Lung (tissue), 12 donors: ENCODE measurements around the gene CIP2A. TPM values are rescaled to one million over a fixed set of nuclear protein-coding genes. Genes with fewer than 3 reads are reported as not detected.

Experiments
- ATAC-seq: fragments of 200-7000 bp; cut with Tn5 transposase; one replicate; pipeline ENCODE4 v1.9.1; 2020; ENCODE audit warnings: moderate number of reproducible peaks; ENCODE audit not compliant: insufficient read depth, low FRiP score
- DNase-seq, 3 donors: peaks; one replicate each; pipeline ENCODE4 v3.0.0-alpha.2; 2013 to 2017
- H3K27ac ChIP-seq, 2 donors: one replicate each; pipeline ENCODE4 v1.5.1; 2013; ENCODE audit warnings: mild to moderate bottlenecking in 2 of 2, moderate library complexity in 2 of 2, control low read depth in 1 of 2, inconsistent platforms in 1 of 2, low read depth in 1 of 2, low read length in 1 of 2
- H3K27me3 ChIP-seq, 3 donors: one replicate each; pipeline ENCODE4 v1.5.1; 2013; ENCODE audit warnings: low read length in 2 of 3; ENCODE audit not compliant: control insufficient read depth in 3 of 3, insufficient read depth in 3 of 3
- H3K36me3 ChIP-seq, 4 donors: one replicate each; pipeline ENCODE4 v1.5.1; 2013; ENCODE audit warnings: low read length in 4 of 4, mild to moderate bottlenecking in 1 of 4, moderate library complexity in 1 of 4; ENCODE audit not compliant: control insufficient read depth in 4 of 4, insufficient read depth in 4 of 4
- H3K4me1 ChIP-seq, 5 donors: one replicate each; pipeline ENCODE4 v1.5.1; 2013; ENCODE audit warnings: low read length in 5 of 5, mild to moderate bottlenecking in 2 of 5, moderate library complexity in 1 of 5; ENCODE audit not compliant: control insufficient read depth in 5 of 5, insufficient read depth in 5 of 5
- H3K4me3 ChIP-seq: one replicate; pipeline ENCODE4 v1.5.1; 2013; ENCODE audit warnings: mild to moderate bottlenecking, control low read depth, moderate library complexity
- H3K9ac ChIP-seq, 2 donors: one replicate each; pipeline ENCODE4 v1.5.1; 2013; ENCODE audit warnings: low read length in 2 of 2, control low read depth in 1 of 2; ENCODE audit not compliant: insufficient read depth in 1 of 2
- H3K9me3 ChIP-seq, 4 donors: one replicate each; pipeline ENCODE4 v1.5.1; 2013; ENCODE audit warnings: low read length in 3 of 4, mild to moderate bottlenecking in 1 of 4, moderate library complexity in 1 of 4; ENCODE audit not compliant: control insufficient read depth in 4 of 4, insufficient read depth in 3 of 4
- WGBS, 2 donors: extraction: QIAGEN DNeasy Blood & Tissue Kit; methylation state at CpG; one replicate each; pipeline ENCODE4 v1.1.7; 2013; 5-methylcytosine and 5-hydroxymethylcytosine counted together
- polyA plus RNA-seq, 2 donors: library from polyadenylated mRNA; stranded (reverse); fragments of 200-250 nt; gene quantifications; one replicate each; pipeline ENCODE4 v1.2.1, GENCODE V29; 2013
- total RNA-seq, 2 donors: library from RNA; depleted of rRNA in 1 of 2; stranded (reverse); fragments of >200 nt in 1 of 2; gene quantifications; one replicate each; pipeline ENCODE4 v1.2.1, GENCODE V29; 2014 to 2021
- TF ChIP-seq, protein P1 (sequence below): IDR thresholded peaks from 2 replicates; pipeline ENCODE4 v1.5.1; 2012; ENCODE audit warnings: mild to moderate bottlenecking; ENCODE audit errors: control extremely low read depth, extremely low read depth
- donor health status: control.
- donor health status: control.
- donor health status: Bipolar disorder and iron deficiency.
- donor health status: healthy.
- donor health status: DM: yes; HTN: yes; CAD: no.

Gene CIP2A
- total and polyA plus RNA-seq, 4 donors: 1.1 to 12.9 (median 2.1) TPM

DNA sequence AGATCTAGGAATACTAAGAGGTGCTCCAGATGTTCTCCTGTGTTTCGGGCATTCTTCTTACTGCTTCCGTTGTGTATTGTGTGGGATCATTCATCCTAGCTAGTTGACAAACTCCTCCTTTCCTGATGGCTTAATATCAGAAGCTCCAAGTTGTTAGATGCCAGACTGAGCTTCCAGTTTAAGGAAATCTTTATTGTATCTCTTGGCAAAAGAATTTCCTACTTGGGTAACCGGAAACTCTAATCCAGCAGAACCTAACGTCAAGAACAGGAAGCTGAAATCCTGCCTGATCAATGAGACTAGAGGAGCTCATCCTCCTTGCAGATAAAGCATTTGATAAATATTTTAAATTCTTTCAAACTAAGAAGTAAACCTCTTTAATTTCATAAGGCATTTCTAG lies 51.2 kb downstream of the CIP2A start:
- no peaks in the 10 kb centered on the region for H3K27me3 ChIP-seq
- H3K27ac ChIP-seq: no peak overlapping the region
- H3K4me3 ChIP-seq: no peak overlapping the region
- no peak overlapping the region for H3K9ac ChIP-seq
- ATAC-seq (no peak), DNase-seq (no peak)
- no peaks in the 10 kb centered on the region for H3K9me3 ChIP-seq
- H3K36me3 ChIP-seq: no peaks in the 10 kb centered on the region
- no peaks in the 10 kb centered on the region for H3K4me1 ChIP-seq
- 54 to 59% methylated on average over 4 of the region's 4 CpGs for WGBS, 2 donors
- TF ChIP-seq, protein P1, sequence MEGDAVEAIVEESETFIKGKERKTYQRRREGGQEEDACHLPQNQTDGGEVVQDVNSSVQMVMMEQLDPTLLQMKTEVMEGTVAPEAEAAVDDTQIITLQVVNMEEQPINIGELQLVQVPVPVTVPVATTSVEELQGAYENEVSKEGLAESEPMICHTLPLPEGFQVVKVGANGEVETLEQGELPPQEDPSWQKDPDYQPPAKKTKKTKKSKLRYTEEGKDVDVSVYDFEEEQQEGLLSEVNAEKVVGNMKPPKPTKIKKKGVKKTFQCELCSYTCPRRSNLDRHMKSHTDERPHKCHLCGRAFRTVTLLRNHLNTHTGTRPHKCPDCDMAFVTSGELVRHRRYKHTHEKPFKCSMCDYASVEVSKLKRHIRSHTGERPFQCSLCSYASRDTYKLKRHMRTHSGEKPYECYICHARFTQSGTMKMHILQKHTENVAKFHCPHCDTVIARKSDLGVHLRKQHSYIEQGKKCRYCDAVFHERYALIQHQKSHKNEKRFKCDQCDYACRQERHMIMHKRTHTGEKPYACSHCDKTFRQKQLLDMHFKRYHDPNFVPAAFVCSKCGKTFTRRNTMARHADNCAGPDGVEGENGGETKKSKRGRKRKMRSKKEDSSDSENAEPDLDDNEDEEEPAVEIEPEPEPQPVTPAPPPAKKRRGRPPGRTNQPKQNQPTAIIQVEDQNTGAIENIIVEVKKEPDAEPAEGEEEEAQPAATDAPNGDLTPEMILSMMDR: no peak

GRCh38 chr3:108528459-108529252 lies 60.6 kb downstream of the CIP2A start:
- 41% methylated on average over 3 of the region's 3 CpGs for WGBS, 2 donors
- DNase-seq: peak in 2 of 3 donors; percentile 34 to 35

GRCh38 chr3:108527817-108528216 lies 61.4 kb downstream of the CIP2A start:
- peaks cover 0 to 12% (median 0%) of the 10 kb centered on the region in 5 donors for H3K4me1 ChIP-seq
- no peaks in the 10 kb centered on the region for H3K36me3 ChIP-seq
- 44 to 67% methylated on average over 2 of the region's 2 CpGs for WGBS, 2 donors
- H3K4me3 ChIP-seq: no peak overlapping the region
- DNase-seq (no peak), ATAC-seq (no peak)
- no peaks in the 10 kb centered on the region for H3K27me3 ChIP-seq
- H3K9ac ChIP-seq: no peak overlapping the region
- no peak overlapping the region for H3K27ac ChIP-seq
- TF ChIP-seq, protein P1: no peak
- no peaks in the 10 kb centered on the region for H3K9me3 ChIP-seq

More at GRCh38 chr3:108528459-108529252, 60.6 kb downstream of the CIP2A start:
- H3K27me3 ChIP-seq: no peaks in the 10 kb centered on the region
- no peaks in the 10 kb centered on the region for H3K36me3 ChIP-seq
- ATAC-seq: peak; percentile 35
- peak overlapping the region in 1 of 2 donors; percentile 29 for H3K27ac ChIP-seq
- TF ChIP-seq, protein P1: no peak
- no peak overlapping the region for H3K4me3 ChIP-seq
- H3K4me1 ChIP-seq: peaks cover 0 to 12% (median 0%) of the 10 kb centered on the region in 5 donors
- H3K9ac ChIP-seq: no peak overlapping the region
- H3K9me3 ChIP-seq: no peaks in the 10 kb centered on the region

GRCh38 chr3:108527109-108527508 lies 62.1 kb downstream of the CIP2A start:
- DNase-seq (no peak), ATAC-seq (no peak)
- no peaks in the 10 kb centered on the region for H3K36me3 ChIP-seq
- no peaks in the 10 kb centered on the region for H3K27me3 ChIP-seq
- no peak overlapping the region for H3K27ac ChIP-seq
- no peak overlapping the region for H3K9ac ChIP-seq
- no peaks in the 10 kb centered on the region for H3K9me3 ChIP-seq
- H3K4me1 ChIP-seq: peaks cover 0 to 12% (median 0%) of the 10 kb centered on the region in 5 donors
- H3K4me3 ChIP-seq: no peak overlapping the region
- TF ChIP-seq, protein P1: no peak
